Small intestine (tissue), 7 donors: ENCODE data around the gene LIPH. TPM values are rescaled to one million over a fixed set of nuclear protein-coding genes. Genes with fewer than 3 reads are reported as not detected.
"Not testable (repeated sequence)": the region's sequence is repeated elsewhere in the genome, so short reads cannot be mapped to it uniquely, and the experiment has no call there.

ENCODE experiments used
- DNase-seq, 2 donors: peaks; one replicate each; pipeline versions ENCODE4 v3.0.0 to v3.0.0-alpha.2; 2013
- FAIRE-seq: peaks from 2 replicates; lab custom pipeline; 2012; peaks lifted over from hg19 to GRCh38; lab: Jason Lieb, UNC
- H3K27ac ChIP-seq, 3 donors: one replicate each; pipeline ENCODE4 v1.5.1; 2013; ENCODE audit warnings: low read length in 2 of 3, mild to moderate bottlenecking in 2 of 3, control low read depth in 1 of 3, inconsistent platforms in 1 of 3, low read depth in 1 of 3, moderate library complexity in 1 of 3
- H3K27me3 ChIP-seq, 3 donors: one replicate each; pipeline ENCODE4 v1.6.1; 2013; ENCODE audit warnings: low read length in 3 of 3, inconsistent platforms in 1 of 3; ENCODE audit not compliant: control insufficient read depth in 3 of 3, insufficient read depth in 3 of 3
- H3K36me3 ChIP-seq, 3 donors: one replicate each; pipeline ENCODE4 v1.6.1; 2013; ENCODE audit warnings: low read length in 3 of 3, inconsistent platforms in 1 of 3, low read depth in 1 of 3, mild to moderate bottlenecking in 1 of 3, moderate library complexity in 1 of 3; ENCODE audit not compliant: control insufficient read depth in 3 of 3, insufficient read depth in 2 of 3
- H3K4me1 ChIP-seq, 3 donors: one replicate each; pipeline ENCODE4 v1.6.1; 2013; ENCODE audit warnings: low read length in 2 of 3, inconsistent platforms in 1 of 3, low read depth in 1 of 3, mild to moderate bottlenecking in 1 of 3, moderate library complexity in 1 of 3; ENCODE audit not compliant: control insufficient read depth in 3 of 3, insufficient read depth in 2 of 3
- H3K4me3 ChIP-seq, 3 donors: one replicate each; pipeline ENCODE4 v1.5.1; 2013; ENCODE audit warnings: low read length in 3 of 3, control low read depth in 1 of 3, inconsistent platforms in 1 of 3, low read depth in 1 of 3, mild to moderate bottlenecking in 1 of 3, moderate library complexity in 1 of 3
- H3K9me3 ChIP-seq, 2 donors: one replicate each; pipeline ENCODE4 v1.6.1; 2013; ENCODE audit warnings: low read depth in 1 of 2, low read length in 1 of 2; ENCODE audit not compliant: control insufficient read depth in 2 of 2, insufficient read depth in 1 of 2
- WGBS, 3 donors: extraction: QIAGEN DNeasy Blood & Tissue Kit; methylation state at CpG; one replicate each; pipeline ENCODE4 v1.1.7; 2013; 5-methylcytosine and 5-hydroxymethylcytosine counted together
- polyA plus RNA-seq, 4 donors: library from polyadenylated mRNA; stranded (reverse) in 3 of 4; unstranded in 1 of 4; fragments of 200-250 nt in 3 of 4; fragments of 120-200 nt in 1 of 4; gene quantifications; one replicate each; pipeline versions ENCODE4 v1.2.1 to v1.2.3, GENCODE V29; 2013
- donor health status: healthy with polysubstance abuse.
- donor health status: control.
- donor health status: control.
- donor health status: Bipolar disorder and iron deficiency.
- donor health status: healthy.

Gene LIPH
- polyA plus RNA-seq, 4 donors = 5.0 to 10.4 (median 8.4) TPM

DNA sequence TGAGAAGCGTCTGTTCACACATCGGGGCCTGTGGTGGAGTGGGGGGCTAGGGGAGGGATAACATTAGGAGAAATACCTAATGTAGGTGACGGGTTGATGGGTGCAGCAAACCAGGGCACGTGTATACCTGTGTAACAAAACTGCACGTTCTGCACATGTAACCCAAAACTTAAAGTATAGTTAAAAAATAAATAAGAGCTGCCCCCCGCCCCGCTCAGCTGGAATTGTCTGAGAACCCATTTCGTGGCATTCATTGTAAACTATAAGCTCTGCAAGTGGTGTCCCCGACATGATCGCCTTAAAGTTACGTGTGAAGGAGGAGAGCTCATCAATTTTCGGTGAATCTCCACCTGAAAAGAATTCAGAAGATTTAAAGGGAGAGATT, 7.3 kb upstream of the LIPH start:
- peaks cover 0 to 39% (median 2%) of the 10 kb centered on the region in 3 donors for H3K4me1 ChIP-seq
- FAIRE-seq (no peak), DNase-seq (no peak)
- 73 to 89% (median 77%) methylated on average over 12 of the region's 12 CpGs for WGBS, 3 donors
- no peaks in the 10 kb centered on the region for H3K9me3 ChIP-seq
- no peak overlapping the region for H3K27ac ChIP-seq
- H3K4me3 ChIP-seq = no peak overlapping the region
- H3K27me3 ChIP-seq = no peaks in the 10 kb centered on the region
- H3K36me3 ChIP-seq = no peaks in the 10 kb centered on the region

DNA sequence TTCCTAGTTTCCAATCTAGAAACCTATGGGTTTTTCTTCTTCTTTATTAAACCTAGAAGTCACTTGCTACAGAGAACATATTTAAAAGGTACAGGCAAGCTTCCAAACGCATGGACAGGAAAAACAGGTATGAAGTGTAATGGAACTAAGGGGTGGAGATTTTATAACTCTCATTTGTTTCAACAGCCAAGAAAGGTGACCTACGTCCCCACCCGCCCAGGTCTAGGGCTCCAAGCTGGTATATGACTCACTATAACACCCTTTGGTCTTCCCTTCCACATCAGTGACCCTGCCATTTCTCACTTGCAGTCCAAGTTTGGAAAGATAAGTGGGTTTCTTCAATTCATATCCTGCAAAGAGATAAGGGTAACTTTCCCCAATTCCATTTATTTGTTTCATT, 6.0 kb upstream of the LIPH start:
- FAIRE-seq = no peak
- H3K4me3 ChIP-seq = no peak overlapping the region
- no peaks in the 10 kb centered on the region for H3K27me3 ChIP-seq
- no peaks in the 10 kb centered on the region for H3K9me3 ChIP-seq
- peak overlapping the region; percentile 84 to 98 (median 86) for H3K27ac ChIP-seq
- no peaks in the 10 kb centered on the region for H3K36me3 ChIP-seq
- 12 to 57% (median 18%) methylated on average over 3 of the region's 3 CpGs for WGBS, 3 donors
- peaks cover 0 to 39% (median 2%) of the 10 kb centered on the region in 3 donors for H3K4me1 ChIP-seq
- peak; percentile 96 to 98 for DNase-seq

DNA sequence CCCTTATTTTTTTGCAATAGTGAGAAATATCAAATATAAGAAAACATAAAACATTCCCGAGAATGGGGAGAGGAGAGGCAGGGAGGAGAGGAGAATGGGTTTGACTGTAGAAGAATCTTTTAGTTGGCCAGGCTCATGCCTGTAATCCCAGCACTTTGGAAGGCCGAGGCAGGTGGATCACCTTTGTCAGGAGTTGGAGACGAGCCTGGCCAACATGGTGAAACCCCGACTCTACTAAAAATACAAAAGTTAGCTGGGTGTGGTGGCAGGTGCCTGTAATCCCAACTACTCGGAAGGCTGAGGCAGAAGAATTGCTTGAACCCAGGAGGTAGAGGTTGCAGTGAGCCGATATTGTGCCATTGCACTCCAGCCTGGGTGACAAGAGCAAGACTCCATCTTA, 4.3 kb upstream of the LIPH start:
- 36 to 72% (median 55%) methylated on average over 6 of the region's 6 CpGs for WGBS, 3 donors

DNA sequence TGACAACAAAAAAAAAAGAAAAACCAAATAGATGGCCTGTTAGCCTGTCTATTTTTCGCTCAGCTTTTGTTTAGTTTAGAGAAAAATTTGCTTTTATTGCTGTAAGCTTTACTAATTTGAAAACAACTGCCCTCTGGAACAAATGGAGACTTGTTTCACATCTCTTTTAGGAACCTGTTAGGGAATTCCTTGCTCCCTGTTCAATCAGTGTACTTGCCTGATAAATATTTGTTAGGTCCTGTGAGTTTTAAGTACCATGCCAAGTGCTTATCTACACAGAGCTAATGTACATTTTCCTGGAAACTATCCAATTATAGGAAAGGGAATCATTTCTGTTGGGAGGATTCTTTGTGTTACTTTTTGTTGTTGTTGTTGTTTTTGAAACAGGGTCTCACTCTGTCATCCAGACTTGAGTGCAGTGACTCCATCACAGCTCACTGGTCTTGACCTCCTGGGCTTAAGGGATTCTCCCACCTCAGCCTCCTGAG, 3.5 kb upstream of the LIPH start:
- Histone ChIP-seq H3K36me3 (no peaks in the 10 kb centered on the region), H3K4me1 (peaks cover 0 to 31% (median 2%) of the 10 kb centered on the region in 3 donors), H3K27ac (peak overlapping the region; percentile 10 to 63 (median 39)), H3K4me3 (no peak overlapping the region), H3K27me3 (no peaks in the 10 kb centered on the region), H3K9me3 (no peaks in the 10 kb centered on the region)
- FAIRE-seq (no peak), DNase-seq (peak in 1 of 2 donors; percentile 53)
- WGBS, 3 donors = 14 to 38% (median 17%) methylated on average over 1 of the region's 1 CpG

More for the DNA sequence above, 4.3 kb upstream of the LIPH start:
- H3K36me3 ChIP-seq, H3K27me3 ChIP-seq, H3K4me3 ChIP-seq, FAIRE-seq, DNase-seq, H3K9me3 ChIP-seq: not testable (repeated sequence)
- peak overlapping the region in 1 of 3 donors; percentile 30 for H3K27ac ChIP-seq
- H3K4me1 ChIP-seq = peaks cover 0 to 37% (median 2%) of the 10 kb centered on the region in 3 donors

DNA sequence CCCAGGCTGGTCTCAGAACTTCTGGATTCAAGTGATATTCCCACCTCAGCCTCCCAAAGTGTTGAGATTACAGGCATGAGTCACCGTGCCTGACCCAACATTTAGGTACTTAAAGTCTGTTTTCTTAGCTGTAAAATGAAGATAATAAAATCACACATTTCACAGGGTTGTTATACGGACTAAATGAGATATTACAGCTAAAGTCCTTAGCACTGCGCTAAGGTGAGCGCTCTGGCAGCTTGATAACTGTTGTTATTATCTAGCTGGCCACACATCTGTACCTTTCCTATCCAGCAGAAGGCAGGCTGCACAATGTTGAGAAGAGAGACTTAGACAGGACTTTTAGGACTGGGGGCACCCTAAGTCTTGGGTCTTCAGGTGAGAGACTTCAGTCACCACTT, 2.7 kb upstream of the LIPH start:
- no peak overlapping the region for H3K4me3 ChIP-seq
- no peak for FAIRE-seq
- peak; percentile 55 to 57 for DNase-seq
- H3K36me3 ChIP-seq = no peaks in the 10 kb centered on the region
- H3K27ac ChIP-seq = peak overlapping the region; percentile 48 to 73 (median 53)
- 5 to 59% (median 50%) methylated on average over 4 of the region's 4 CpGs for WGBS, 3 donors
- peaks cover 0 to 31% (median 2%) of the 10 kb centered on the region in 3 donors for H3K4me1 ChIP-seq
- no peaks in the 10 kb centered on the region for H3K9me3 ChIP-seq
- no peaks in the 10 kb centered on the region for H3K27me3 ChIP-seq

DNA sequence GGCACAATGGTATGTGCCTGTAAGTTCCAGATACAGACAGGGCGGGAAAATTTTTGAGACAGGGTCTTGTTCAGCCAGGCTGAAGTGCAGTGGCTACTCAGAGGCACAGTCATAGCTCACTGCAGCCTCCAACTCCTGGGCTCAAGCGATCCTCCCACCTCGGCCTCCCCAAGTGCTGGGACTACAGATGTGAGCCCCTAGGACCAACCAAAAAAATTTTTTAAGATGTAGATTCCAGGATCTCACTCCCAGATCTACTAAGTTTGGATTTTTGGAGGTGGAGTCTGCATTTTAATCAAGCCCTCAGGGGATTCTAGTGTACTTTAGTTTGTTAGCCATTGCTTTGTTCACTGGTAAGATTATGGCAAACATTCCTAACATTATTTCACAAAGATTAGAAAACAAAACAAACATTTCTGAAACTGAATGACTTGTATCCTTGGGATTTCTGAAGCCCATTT, 2.7 kb downstream of the LIPH start:
- Histone ChIP-seq H3K4me1 (peaks cover 0 to 12% (median 0%) of the 10 kb centered on the region in 3 donors), H3K9me3 (no peaks in the 10 kb centered on the region), H3K4me3 (no peak overlapping the region), H3K27me3 (no peaks in the 10 kb centered on the region), H3K27ac (peak overlapping the region in 1 of 3 donors; percentile 34), H3K36me3 (peaks cover 0 to 4% (median 0%) of the 10 kb centered on the region in 3 donors)
- DNase-seq (no peak), FAIRE-seq (no peak)
- 78 to 96% (median 94%) methylated on average over 3 of the region's 3 CpGs for WGBS, 3 donors

DNA sequence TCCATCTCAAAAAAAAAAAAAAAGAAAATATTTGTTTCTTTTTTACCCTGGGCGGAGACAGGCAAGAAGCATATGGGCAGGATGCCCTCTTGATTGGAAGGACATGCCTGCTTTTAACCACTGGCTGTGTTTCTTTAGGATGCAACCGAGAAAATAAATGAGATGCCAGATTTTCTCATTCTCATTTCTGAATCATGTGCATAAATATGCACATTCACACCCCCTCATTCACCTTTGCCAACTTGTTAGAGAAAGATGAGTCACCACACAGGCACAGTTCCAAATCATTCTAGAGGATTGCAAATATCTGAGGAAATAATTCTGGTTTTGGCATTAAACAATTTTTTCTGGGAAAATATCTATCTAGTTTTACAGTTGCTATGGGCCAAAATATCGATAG, 3.3 kb downstream of the LIPH start:
- H3K9me3 ChIP-seq = no peaks in the 10 kb centered on the region
- FAIRE-seq (no peak), DNase-seq (peak in 1 of 2 donors; percentile 63)
- H3K27me3 ChIP-seq = no peaks in the 10 kb centered on the region
- WGBS, 3 donors = 40 to 47% (median 45%) methylated on average over 3 of the region's 3 CpGs
- peaks cover 0 to 17% (median 0%) of the 10 kb centered on the region in 3 donors for H3K4me1 ChIP-seq
- no peak overlapping the region for H3K27ac ChIP-seq
- peaks cover 0 to 4% (median 2%) of the 10 kb centered on the region in 3 donors for H3K36me3 ChIP-seq
- H3K4me3 ChIP-seq = no peak overlapping the region

DNA sequence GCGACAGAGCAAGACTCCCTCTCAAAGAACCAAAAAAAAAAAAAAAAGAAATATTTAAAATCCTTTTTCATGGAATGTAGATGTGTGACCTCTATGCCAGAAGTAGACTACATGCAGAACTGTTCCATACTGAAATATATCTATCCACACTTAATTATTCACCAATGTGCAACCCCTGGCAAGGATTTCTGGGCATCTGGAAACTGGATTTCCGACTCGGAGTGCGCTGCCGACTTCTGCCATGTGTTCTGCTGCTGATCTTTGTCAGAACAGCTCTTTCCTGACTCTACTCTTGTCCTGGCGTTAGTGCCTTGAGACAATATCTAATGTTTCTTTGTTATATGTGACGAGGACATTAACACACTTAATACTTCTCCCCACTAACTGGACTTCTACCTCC, 11.7 kb downstream of the LIPH start:
- Histone ChIP-seq H3K9me3 (no peaks in the 10 kb centered on the region), H3K27me3 (no peaks in the 10 kb centered on the region), H3K36me3 (peaks cover 0 to 4% (median 2%) of the 10 kb centered on the region in 3 donors), H3K27ac (no peak overlapping the region), H3K4me1 (peaks cover 0 to 30% (median 0%) of the 10 kb centered on the region in 3 donors), H3K4me3 (no peak overlapping the region)
- no peak for DNase-seq
- no peak for FAIRE-seq
- WGBS, 3 donors = 92 to 93% (median 92%) methylated on average over 7 of the region's 7 CpGs

DNA sequence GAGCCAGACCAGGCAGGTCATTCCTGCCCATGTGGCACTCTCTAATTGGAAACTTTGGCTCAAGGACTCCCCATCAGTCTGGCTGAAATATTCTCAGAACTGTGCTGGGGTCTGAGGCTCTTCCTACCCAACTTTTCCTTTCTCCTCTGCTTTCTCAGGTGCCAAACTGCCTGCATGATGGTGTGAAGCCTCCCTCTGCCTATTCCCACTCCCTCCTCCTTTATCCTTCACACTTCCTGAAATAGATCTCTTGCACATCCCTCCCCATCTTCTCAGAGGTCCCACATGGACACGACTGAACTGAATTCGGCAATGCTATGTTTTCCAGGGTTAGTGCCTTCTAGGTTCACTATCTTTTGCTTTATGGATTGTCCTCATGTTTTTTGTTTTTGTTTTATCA, 12.5 kb downstream of the LIPH start:
- Histone ChIP-seq H3K36me3 (peaks cover 0 to 4% (median 2%) of the 10 kb centered on the region in 3 donors), H3K27ac (no peak overlapping the region), H3K4me3 (no peak overlapping the region), H3K9me3 (no peaks in the 10 kb centered on the region), H3K27me3 (no peaks in the 10 kb centered on the region), H3K4me1 (peaks cover 0 to 25% (median 0%) of the 10 kb centered on the region in 3 donors)
- WGBS, 3 donors = 70 to 93% (median 92%) methylated on average over 2 of the region's 2 CpGs
- DNase-seq (no peak), FAIRE-seq (no peak)
